Measurements from ENCODE around the gene CTNND2. TPM values are rescaled to one million over a fixed set of nuclear protein-coding genes. Genes with fewer than 3 reads are reported as not detected.

CTNND2 gene
- total and polyA plus RNA-seq, 10 of the 15 experiments (the other 5 are each of a cell fraction or from before 2014, with no cell fraction given): 0.02 to 0.16 (median 0.04) TPM; not detected in 7

DNA sequence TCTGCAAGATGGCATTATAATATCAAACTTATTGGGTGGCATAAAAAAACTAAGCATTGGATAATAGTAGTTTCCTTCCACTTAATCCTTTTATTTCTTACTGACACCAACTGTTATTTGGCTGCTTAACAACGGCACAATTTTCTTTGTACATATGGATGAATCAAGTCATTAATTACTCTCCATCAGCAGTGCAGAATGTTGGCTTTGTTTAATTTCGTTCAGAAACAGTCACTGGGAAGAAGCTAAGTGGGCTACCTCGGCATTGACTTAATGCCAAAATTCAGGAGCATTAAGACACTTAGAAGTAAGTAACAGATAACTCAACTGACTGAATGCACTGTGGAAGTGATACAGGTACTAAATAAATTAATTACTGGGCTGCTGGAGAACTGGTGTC is 460.4 kb downstream of the CTNND2 start:
- FAIRE-seq: no peak
- POLR2A ChIA-PET: no interaction called here
- Histone ChIP-seq H3K4me1 (ENCODE audit: control insufficient read depth, insufficient read depth, low read length) (no peaks in the 10 kb centered on the region), H3K27ac (ENCODE audit: control insufficient read depth, insufficient read depth) (no peak overlapping the region), H4K20me1 (ENCODE audit: control insufficient read depth, insufficient read depth) (no peaks in the 10 kb centered on the region; the same call in 1 of the 2 replicates), H3K36me3 (ENCODE audit: control insufficient read depth in 2 of 2, insufficient read depth in 2 of 2, low read length in 1 of 2) (no peaks in the 10 kb centered on the region), H2AFZ (ENCODE audit: control insufficient read depth, low read depth, low read length) (no peak overlapping the region), H3K79me2 (ENCODE audit: control insufficient read depth, insufficient read depth, low read length) (no peaks in the 10 kb centered on the region), H3K4me3 (no peak overlapping the region), H3K27me3 (replicated peaks in 1 of 2; ENCODE audit: control insufficient read depth in 2 of 2, insufficient read depth in 2 of 2, low read length in 1 of 2) (0 out of 4 replicates have a peak, but pooled peaks cover 0 to 1% of the 10 kb centered on the region in 2 experiments), H3K9me3 (replicated peaks; ENCODE audit: control insufficient read depth, insufficient read depth, low read length) (no peaks in the 10 kb centered on the region), H3K4me2 (ENCODE audit: control insufficient read depth, insufficient read depth) (no peak overlapping the region), H3K9ac (ENCODE audit: control insufficient read depth, insufficient read depth, low read length) (no peak overlapping the region)
- CTCF ChIA-PET: no interaction called here
- WGBS (ENCODE audit: insufficient coverage, insufficient replicate concordance, low lambda C conversion rate, missing lambda C conversion rate): 10% methylated on average over 3 of the region's 3 CpGs
- intact Hi-C loops (cut with micrococcal nuclease; ENCODE audit: unreplicated experiment) (no loop called here), in situ Hi-C loops (cut with MboI) (no loop called here)
- no TSS peak for BruUV-seq (replicated peaks)
- TF ChIP-seq TARDBP (IDR thresholded peaks at IDR 0.05; ENCODE audit: borderline replicate concordance) (no peak), CREB1 (IDR thresholded peaks at IDR 0.05; ENCODE audit: low read depth) (no peak)
- TF ChIP-seq, protein P1, sequence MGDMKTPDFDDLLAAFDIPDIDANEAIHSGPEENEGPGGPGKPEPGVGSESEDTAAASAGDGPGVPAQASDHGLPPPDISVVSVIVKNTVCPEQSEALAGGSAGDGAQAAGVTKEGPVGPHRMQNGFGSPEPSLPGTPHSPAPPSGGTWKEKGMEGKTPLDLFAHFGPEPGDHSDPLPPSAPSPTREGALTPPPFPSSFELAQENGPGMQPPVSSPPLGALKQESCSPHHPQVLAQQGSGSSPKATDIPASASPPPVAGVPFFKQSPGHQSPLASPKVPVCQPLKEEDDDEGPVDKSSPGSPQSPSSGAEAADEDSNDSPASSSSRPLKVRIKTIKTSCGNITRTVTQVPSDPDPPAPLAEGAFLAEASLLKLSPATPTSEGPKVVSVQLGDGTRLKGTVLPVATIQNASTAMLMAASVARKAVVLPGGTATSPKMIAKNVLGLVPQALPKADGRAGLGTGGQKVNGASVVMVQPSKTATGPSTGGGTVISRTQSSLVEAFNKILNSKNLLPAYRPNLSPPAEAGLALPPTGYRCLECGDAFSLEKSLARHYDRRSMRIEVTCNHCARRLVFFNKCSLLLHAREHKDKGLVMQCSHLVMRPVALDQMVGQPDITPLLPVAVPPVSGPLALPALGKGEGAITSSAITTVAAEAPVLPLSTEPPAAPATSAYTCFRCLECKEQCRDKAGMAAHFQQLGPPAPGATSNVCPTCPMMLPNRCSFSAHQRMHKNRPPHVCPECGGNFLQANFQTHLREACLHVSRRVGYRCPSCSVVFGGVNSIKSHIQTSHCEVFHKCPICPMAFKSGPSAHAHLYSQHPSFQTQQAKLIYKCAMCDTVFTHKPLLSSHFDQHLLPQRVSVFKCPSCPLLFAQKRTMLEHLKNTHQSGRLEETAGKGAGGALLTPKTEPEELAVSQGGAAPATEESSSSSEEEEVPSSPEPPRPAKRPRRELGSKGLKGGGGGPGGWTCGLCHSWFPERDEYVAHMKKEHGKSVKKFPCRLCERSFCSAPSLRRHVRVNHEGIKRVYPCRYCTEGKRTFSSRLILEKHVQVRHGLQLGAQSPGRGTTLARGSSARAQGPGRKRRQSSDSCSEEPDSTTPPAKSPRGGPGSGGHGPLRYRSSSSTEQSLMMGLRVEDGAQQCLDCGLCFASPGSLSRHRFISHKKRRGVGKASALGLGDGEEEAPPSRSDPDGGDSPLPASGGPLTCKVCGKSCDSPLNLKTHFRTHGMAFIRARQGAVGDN (IDR thresholded peaks at IDR 0.05): no peak
- TF ChIP-seq, protein P2, sequence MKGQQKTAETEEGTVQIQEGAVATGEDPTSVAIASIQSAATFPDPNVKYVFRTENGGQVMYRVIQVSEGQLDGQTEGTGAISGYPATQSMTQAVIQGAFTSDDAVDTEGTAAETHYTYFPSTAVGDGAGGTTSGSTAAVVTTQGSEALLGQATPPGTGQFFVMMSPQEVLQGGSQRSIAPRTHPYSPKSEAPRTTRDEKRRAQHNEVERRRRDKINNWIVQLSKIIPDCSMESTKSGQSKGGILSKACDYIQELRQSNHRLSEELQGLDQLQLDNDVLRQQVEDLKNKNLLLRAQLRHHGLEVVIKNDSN (IDR thresholded peaks at IDR 0.05; ENCODE audit: borderline replicate concordance, extremely low read length, insufficient read depth, low read depth, low read length): no peak
- SMC1A ChIA-PET (ENCODE audit: uncharacterized antibody, unreplicated experiment): no interaction called here
- ATAC-seq: no peak
- no peak for DNase-seq (ENCODE audit: low read depth, low spot score)
- RAD21 ChIA-PET (ENCODE audit: unreplicated experiment): no interaction called here

All from GM12878 (cell line).